T-helper 1 cell (primary cell): ENCODE data around the gene IFT122.
"Not testable (repeated sequence)": the region's sequence is repeated elsewhere in the genome, so short reads cannot be mapped to it uniquely, and the experiment has no call there.

Experiments used
- DNase-seq, 5 donors: peaks; one replicate each; pipeline ENCODE4 v3.0.0-alpha.2; 2012 to 2020

The IFT122 gene

GRCh38 chr3:129543156-129543790 lies 103.2 kb downstream of the IFT122 start, which contains the start of gene H1-8:
Gene H1-8, plus strand, starts transcription at chr3:129543175. Its CDS starts 44 bp downstream, at chr3:129543219.
- DNase-seq, result no peak

- no peak for DNase-seq
Observed at GRCh38 chr3:129543999-129544398, 104.0 kb downstream of the IFT122 start.

GRCh38 chr3:129545951-129546350 lies 105.9 kb downstream of the IFT122 start:
- not testable (repeated sequence) for DNase-seq

DNA sequence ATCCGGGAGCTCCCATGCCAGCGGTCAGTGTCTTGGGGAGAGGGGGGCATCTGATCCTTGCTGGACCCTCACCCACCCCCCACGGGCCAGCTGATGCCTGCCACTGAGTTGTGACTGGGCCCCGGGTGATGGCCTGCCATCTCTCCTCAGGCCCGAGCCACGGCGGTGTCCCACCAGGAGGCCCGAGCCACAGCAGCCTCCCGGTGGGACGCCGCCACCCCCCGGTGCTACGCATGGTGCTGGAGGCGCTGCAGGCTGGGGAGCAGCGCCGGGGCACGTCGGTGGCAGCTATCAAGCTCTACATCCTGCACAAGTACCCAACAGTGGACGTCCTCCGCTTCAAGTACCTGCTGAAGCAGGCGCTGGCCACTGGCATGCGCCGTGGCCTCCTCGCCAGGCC lies 107.2 kb downstream of the IFT122 start:
- no peak for DNase-seq

GRCh38 chr3:129548104-129548965 lies 108.3 kb downstream of the IFT122 start:
- DNase-seq, result no peak

DNA sequence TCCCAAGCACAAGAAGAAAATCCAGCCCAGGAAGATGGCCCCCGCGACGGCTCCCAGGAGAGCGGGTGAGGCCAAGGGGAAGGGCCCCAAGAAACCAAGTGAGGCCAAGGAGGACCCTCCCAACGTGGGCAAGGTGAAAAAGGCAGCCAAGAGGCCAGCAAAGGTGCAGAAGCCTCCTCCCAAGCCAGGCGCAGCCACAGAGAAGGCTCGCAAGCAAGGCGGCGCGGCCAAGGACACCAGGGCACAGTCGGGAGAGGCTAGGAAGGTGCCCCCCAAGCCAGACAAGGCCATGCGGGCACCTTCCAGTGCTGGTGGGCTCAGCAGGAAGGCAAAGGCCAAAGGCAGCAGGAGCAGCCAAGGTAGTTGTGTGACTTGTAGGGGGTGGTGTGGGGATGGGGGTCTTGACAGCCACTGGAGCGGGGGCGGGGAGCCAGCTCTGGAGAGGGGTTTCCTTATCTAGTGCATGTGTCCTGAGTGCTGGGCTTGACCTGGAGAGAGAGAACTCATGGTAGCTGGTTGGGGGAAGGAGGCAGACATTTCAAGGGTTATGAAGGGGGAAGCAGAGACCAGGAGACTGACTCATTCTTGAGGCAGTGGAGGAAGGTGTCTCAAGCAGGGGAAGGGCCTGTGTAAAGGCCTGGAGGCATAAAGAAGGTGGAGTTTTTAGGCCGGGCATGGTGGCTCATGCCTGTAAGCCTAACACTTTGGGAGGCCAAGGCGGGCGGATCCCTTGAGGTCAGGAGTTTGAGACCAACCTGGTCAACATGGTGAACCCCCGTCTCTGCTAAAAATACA lies 109.2 kb downstream of the IFT122 start:
- no peak for DNase-seq

DNA sequence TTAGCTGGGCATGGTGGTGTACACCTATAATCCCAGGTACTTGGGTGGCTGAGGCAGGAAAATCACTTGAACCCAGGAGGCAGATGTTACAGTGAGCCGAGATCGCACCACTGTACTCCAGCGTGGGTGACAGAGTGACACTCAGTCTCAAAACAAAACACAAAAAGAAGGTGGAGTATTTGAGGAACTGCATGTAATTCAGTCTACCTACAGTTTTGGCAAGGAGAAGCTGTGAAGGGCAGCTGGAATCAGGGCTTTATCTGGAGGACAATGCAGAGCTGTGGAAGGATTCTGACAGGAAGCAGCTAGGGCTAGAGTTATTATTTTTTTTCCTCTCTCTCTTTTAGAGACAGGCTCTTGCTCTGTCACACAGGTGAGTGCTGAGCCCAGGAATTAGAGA lies 109.8 kb downstream of the IFT122 start:
- DNase-seq, result no peak

GRCh38 chr3:129552287-129553050 lies 112.4 kb downstream of the IFT122 start:
- DNase-seq, result no peak

- DNase-seq, result no peak
Observed at GRCh38 chr3:129553171-129553570, 113.1 kb downstream of the IFT122 start.

DNA sequence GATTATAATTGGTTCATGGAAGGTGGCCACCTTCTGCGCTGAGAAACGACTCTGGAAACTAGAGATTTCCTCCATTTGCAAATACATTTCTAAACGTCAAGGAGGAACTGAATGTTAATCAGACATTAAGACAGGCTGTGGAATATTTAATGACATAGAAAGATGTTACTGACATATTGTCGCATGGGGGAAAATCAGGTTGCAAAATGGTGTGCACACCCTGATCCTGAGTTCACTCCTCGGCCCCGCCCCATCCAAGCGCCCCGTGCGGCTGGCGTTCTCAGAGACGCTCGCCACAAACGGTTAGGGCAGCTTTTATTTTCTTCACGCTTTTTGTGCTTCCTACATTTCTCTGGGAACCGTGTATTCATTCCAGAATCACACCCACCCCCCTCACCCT lies 113.7 kb downstream of the IFT122 start:
- DNase-seq, result no peak

GRCh38 chr3:129554356-129555152 lies 114.5 kb downstream of the IFT122 start:
- DNase-seq, result no peak

DNA sequence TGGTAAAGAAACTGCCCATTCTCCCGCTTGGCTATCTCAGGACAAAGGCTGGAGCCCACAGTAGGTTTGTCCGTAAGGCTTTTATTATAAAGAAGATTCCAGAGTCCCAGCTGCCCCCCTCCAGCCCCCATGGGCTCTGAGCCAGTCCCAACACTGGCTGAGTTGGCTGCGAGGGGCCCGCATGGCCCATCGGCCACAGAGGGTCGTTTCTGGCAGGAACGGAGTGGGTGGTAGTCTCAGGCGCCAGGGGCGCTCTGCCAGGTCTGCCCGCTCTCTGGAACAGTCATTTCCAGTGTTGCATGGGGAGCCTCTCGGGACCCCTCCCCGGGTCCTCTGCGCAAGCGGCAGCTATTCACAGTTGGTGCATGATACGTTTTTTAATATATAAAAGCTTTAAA lies 115.1 kb downstream of the IFT122 start:
- DNase-seq, result no peak

DNA sequence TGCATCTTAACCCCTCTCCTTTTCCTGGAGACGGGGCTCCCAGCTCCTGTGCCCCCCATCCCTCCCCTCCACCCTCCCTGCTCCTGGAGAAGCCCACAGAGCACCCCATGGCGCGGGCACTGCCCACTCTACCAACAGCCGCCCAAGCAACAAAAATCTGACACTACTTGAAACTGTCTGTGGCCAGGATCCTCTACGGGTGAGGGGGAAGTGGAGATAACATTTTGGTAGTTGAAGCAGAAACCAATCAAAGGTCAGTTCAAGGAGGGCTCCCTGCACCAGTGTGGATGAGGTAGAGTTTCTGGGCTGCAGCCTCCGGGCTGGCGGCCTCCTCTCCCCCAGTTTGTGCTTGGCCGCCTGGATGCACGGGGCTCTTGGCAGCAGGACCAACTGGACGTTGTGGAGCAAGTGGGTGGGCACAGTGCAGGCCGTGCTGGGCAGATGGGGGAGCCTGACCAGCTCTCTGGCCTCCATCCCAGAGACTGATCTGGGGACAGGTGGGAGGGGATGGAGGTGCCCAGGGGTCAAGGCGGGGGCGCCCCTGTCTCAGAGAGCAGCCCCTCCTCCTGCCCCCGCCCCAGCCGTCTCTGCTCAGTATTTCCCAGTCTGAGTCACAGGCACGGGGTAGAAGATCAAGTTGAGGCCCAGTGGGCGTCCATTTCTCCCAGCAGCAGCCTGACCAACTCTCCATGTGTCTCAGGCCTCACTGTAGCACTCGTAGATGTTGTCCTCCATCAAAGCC lies 115.8 kb downstream of the IFT122 start:
- DNase-seq, result no peak

GRCh38 chr3:129556358-129556695 lies 116.3 kb downstream of the IFT122 start:
- no peak for DNase-seq

- no peak for DNase-seq
Observed at GRCh38 chr3:129556890-129557547, 117.0 kb downstream of the IFT122 start.

DNA sequence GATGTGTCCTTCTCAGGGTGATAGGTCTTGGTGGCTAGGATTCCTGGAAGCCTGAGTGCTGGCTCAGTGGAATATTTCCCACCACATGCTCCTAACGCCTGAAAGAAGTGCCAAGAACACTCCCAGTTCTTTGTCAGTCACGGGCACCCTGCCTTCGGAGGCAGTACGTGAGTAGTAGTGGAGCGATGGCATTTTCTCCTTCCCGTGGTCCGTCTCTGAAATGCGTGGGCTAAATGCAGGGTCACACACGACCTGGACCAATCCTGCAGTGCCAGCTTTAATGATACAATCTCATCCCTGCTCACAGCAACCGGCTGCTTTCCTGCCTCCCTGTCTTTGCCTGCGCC lies 117.5 kb downstream of the IFT122 start:
- DNase-seq, result no peak

DNA sequence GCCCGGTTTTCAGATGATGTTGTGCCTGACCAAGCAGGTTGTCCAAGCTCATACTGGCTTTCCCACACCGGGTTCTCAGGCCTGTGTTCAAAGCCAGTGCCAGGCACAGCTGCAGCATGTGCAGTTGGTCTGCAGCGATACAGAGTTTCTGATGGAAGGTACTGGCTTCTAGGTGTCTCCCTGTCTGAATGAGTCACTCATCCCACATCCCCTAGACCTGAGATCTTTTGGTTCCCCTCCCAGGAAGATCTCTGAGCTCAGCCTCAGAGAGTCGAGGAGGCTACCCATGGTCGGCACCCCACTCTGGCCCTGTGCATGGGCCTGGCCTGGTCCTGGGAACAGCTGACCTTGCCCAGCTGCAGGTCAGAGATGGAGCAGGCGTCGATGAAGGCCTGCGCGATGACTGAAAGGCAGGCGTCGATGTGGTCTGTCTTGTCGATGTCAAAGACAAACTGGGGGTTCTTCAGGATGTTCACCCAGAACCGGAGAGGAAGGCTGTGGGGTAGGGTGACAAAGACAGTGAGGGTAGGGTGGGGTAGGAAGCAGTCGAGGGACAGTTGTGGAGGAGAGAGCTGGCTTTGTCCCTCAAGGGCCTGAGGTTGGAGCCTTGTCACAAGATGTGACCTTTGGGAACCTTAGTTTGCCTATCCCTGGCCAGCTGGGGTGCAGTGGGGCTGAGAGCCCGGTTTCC lies 118.2 kb downstream of the IFT122 start:
- no peak for DNase-seq

- DNase-seq, result no peak
Observed at GRCh38 chr3:129558772-129559564, 118.9 kb downstream of the IFT122 start.

DNA sequence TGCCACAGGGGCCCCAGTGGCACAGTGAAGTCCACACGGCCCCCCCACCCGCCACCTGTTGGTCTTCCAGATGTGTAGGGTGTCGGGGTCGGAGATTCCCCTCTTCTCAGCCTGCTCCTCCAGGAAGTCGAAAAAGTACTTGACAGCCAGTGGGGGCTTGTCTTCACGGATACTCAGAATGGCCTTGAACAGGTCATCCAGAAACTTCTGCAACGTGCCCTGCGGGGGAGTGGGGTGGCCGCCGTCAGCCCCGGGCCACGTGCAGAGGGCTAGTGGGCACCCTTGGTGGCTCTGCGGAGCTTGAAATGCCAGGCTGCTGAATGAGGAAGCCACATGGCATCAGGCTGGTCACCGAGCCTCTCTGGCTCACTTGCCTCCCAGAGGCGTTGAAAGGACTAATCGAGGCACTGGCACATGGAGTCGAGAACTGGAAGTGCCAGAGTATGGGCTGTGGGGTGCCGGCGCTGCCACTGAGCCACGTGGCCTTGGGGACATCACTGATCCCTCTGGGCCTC lies 119.6 kb downstream of the IFT122 start:
- no peak for DNase-seq
